Skin of body (tissue), 2 donors: ENCODE data around the gene HSPA12A. TPM values are rescaled to one million over a fixed set of nuclear protein-coding genes. Genes with fewer than 3 reads are reported as not detected.

Experiments used
- DNase-seq: peaks from one replicate; lab custom pipeline; 2025; lab: John Stamatoyannopoulos, UW
- total RNA-seq: library from RNA; depleted of rRNA; stranded (reverse); fragments of >200 nt; gene quantifications from one replicate; pipeline ENCODE4 v1.2.3, GENCODE V29; 2014

HSPA12A gene
- total RNA-seq, 1 donor from 2014 or later = 11.2 TPM

DNA sequence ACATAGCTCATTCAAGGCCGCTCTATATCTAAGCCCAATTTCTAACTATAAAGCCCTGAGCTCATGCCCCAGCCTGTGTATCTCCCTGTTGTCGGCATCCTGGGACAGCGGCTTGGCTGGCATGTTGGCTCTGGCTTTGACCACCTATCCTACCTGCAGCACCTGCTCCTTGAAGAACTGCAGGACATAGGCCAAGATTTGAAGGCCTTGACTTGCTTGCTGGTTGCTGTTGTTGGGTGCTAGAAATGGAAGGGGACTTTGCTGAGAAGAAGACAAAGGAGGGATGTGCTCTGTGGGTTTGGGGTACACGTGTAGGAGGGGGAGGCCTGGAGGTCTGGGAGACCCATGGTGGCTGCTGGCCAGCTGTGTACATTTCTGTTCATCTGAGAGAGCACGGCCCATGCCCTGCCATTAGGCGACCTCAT lies 110.5 kb downstream of the HSPA12A start:
- DNase-seq = no peak

DNA sequence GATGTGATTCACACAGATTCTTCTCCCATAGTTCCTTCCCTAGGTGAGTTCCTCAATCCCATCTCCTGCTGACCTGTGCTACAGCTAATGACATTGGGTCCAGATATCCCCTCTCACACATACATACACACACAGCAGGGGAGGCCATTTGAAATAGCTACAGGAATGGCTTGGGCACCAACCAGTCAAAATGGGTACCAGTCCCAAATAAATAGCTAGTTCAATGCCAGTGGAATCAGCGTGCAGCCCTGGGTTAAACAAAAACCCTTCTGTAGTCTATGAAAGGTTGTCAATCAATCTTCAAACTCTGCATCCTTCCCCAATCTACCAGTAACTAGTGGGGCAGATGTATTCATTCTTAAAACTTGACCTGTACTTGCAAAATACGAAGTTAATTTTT lies 112.3 kb downstream of the HSPA12A start:
- no peak for DNase-seq

DNA sequence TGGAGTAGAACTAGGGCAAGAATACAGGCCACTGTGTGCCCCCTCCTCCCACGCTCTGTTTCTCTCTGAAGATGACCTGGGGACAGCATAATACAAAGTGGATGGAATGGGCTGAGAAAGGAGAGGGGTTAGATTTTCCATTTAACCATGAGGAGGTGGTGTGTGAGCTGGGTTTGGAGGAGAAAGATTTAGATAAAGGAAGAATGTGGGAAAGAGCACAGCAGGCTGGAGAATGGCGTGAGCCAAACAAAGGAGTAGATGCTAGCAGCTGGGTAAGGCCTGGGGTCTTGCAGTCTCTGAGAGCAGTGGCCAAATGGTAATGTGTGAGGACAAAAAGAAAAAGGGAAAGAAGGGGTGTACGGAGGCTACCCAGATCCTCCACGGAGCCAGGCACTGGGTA lies 113.0 kb downstream of the HSPA12A start:
- DNase-seq = no peak

DNA sequence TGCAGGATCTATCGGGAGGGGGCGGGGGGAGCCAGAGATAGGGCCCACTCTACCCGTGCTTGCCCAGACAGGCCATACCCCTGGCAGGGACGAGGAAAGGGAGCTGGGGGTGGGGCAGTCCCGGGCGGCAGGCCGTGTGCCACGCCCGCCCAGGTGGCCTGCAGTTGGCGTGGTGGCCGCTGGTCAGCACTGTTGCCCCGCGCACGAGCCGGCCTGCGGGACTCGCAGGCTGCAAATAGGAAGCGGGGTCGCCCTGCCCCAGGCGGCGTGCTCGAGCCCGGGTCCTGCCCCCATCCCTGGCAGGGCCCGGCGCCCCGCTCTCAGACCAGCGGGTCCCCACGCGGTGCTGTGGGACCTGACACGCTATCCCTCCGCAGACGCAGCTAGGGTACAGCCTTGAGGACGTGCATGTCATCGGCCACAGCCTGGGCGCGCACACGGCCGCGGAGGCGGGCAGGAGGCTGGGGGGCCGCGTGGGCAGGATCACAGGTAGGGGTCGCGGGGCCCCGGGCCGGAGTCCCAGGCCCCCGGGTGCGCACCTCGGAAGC lies 114.9 kb downstream of the HSPA12A start:
- no peak for DNase-seq

DNA sequence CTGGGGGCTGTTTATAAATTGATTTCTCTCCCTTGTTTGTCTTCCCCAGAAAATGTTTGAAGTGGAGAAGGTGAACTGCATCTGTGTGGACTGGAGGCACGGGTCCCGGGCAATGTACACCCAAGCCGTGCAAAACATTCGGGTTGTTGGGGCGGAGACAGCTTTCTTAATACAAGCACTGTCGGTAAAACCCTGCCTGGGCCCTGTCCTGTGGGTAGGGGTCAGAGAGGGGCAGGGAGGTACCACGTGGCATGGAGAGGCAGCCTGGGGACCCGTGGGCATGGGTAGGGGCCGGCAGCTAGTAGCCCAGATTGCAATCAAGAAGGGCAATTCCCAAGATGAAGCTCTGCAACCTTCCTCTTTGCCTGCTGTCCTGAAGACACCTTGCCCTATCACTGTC lies 115.6 kb downstream of the HSPA12A start:
- no peak for DNase-seq

DNA sequence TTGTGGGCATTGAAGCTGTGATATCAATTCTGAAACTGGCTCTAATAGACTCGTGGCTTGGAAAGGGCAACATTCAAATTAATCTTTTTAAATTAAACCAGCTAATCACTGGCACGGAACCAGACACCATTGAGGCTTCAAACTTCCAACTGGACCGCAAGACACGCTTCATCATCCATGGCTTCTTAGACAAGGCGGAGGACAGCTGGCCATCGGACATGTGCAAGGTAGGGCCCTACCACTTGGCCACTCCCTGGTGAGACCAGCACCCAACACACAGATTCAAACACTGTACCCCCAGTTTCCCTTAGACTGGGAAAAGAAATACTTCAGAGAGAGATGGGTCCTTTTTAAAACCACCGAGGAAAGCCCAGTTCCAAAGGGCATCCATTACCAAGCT lies 116.5 kb downstream of the HSPA12A start:
- DNase-seq = no peak

DNA sequence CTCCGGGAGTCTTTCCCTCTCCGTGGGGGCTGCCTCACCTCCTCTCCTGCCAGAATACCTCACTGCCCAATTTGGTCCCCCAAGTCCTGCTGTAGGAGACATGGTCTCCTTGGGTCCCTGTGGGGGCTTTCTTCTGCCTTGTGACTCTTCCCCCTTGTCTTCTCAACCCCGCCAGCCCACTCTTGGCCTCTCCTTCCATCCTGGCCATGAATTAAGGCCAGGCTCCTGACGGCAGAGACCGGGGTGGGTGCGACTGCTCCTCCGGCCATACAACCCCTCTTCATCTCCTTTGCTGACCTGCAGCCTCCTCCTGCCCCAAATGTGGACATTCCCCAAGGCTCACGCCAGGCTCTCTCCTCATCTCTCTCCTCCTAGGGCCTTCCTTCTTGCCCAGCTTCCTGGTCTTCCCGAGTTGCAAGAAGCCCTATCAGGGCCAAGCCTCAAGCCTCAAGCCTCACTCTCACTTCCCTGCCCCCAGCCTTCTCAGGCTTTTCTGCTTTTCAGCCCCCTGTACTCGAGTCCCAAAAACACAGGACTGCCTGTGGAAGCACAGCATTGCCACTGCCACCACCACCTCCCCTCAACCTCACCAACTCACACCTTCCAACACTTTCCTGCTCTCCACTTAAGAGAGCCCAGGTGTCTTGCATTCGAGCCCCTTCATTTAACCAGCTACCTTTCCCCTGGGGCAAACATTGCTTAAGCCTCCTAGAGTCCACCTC lies 120.3 kb downstream of the HSPA12A start:
- no peak for DNase-seq

DNA sequence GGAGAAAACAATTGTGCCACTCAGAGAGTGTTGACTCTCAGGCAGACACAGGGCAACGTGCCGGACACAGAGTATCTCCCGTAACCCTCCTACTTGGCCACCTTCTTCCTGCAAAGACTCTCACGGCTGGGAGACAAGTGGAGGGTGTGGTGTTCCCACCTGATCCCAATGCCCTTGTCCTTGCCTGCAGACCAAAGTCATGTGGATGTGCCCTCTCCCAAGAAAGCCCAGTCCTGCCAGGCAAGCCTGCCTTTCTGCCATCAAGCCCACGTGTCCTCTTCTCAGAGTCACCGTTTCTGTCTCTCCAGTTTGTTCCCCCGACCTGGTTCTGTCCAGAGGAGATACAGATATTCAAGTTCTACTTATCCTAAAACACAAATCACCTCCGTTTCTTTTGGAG lies 120.9 kb downstream of the HSPA12A start:
- no peak for DNase-seq

Other genes starting within 250 kb of the HSPA12A start
- gene PNLIP, start 196.6 kb downstream of the HSPA12A start, total RNA-seq = 1.4 TPM
- gene PNLIPRP1, start 151.6 kb downstream of the HSPA12A start, total RNA-seq = not detected
- not detected for gene PNLIPRP2, start 121.6 kb downstream of the HSPA12A start, total RNA-seq
- 0.39 TPM for gene ENO4, start 106.9 kb upstream of the HSPA12A start, total RNA-seq